ENCODE data around the gene ESF1.

Gene ESF1, protein sequence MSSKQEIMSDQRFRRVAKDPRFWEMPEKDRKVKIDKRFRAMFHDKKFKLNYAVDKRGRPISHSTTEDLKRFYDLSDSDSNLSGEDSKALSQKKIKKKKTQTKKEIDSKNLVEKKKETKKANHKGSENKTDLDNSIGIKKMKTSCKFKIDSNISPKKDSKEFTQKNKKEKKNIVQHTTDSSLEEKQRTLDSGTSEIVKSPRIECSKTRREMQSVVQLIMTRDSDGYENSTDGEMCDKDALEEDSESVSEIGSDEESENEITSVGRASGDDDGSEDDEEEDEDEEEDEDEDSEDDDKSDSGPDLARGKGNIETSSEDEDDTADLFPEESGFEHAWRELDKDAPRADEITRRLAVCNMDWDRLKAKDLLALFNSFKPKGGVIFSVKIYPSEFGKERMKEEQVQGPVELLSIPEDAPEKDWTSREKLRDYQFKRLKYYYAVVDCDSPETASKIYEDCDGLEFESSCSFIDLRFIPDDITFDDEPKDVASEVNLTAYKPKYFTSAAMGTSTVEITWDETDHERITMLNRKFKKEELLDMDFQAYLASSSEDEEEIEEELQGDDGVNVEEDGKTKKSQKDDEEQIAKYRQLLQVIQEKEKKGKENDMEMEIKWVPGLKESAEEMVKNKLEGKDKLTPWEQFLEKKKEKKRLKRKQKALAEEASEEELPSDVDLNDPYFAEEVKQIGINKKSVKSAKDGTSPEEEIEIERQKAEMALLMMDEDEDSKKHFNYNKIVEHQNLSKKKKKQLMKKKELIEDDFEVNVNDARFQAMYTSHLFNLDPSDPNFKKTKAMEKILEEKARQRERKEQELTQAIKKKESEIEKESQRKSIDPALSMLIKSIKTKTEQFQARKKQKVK

DNA sequence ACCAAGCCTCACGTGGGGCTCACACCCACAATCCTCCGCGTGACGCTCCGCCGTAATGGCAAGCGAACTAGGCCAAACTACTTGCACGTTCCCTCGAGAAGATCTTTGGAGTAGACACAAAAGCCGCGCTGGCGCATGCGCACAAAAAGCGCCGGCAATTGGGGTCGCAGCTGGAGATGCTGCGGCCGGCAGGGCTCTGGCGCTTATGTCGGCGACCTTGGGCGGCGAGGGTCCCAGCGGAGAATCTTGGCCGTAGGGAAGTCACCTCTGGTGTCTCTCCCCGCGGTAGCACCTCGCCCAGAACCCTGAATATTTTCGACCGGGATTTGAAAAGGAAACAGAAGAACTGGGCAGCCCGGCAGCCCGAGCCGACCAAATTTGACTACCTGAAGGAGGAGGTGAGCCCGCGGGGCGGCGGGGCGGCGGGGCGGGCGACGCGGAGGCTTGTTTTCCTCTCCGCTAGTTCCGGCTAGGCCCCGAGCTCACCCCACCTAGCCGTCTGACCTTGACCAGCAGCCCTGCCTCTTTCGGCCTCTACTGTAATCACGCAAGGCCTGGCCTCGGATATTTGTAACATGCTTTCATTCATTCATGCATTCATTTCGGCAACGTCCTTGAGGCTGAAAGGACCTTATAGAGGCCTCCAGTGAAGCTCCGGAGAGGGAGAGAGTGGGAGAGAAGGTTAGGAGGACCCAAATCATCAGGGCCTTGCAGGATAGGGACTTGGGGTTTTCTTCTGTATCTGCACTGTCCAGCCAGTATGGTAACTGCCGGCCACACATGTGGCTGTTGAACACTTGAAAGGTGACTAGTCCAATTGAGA is at the start of gene ESF1, which contains the start of gene NDUFAF5:
TSS of gene ESF1 (minus strand) at position 27 of the 823 bp plus-strand sequence. CDS start 1,779 bp downstream, outside the sequence.
TSS of gene NDUFAF5 (plus strand) at position 136 of the 823 bp plus-strand sequence. CDS start at position 177, 41 bp downstream.
- DNase-seq (ENCODE audit: low spot score): peak; percentile 97

DNA sequence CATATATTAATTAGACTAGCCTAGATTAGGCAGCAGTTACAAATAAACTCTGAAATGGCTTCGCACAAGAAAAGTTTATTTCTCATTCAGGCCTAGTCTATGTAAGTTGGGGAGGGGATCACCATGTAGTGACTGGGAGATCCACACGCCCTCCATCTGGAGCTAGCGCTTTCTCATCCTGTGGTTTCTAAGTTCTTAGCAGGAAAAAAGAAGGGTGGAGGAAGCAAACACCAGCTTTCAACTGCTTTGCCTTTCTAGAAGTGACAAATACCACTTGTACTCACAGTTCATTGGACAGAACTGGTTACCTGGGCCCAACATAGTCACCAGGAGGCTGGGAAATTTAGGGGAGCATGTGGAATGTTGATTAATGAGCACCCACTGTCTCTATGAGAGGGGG is 46.8 kb upstream of the ESF1 start:
- DNase-seq (ENCODE audit: low spot score): no peak

DNA sequence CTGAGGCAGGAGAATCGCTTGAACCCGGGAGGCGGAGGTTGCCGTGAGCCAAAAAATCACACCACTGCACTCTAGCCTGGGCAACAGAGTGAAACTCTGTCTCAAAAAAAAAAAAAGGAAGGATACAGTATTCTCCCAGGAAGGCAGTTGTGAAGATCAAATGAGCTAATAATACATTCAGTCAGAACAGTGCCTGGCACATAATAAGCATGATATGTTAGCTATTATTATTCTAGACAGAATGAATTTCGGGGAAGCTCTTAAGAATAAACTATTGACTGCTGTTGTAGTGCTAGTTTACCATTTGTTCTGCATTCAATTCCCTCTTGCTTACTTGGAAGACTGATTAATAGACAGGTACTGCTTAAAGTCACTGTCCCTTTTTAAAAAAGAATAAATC is 40.7 kb upstream of the ESF1 start:
- no peak for DNase-seq (ENCODE audit: low spot score)

DNA sequence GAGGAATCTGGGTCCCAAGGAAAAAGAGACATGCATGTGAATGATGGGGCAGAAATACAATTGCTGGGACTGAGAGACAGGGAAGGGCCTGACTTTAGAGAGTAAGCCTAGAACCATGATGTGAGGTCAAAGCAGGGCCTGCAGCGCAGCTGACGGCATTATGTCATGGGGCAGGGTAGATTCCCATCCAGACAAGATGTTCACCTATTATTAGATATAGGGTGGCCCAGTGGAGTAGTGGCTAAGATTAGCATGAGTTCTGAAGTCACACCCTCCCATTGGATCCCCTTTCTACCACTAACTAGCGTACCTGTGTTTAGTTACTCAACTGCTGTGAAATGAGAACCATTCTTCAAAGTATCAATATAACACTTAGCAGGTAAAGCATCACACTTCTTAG is 39.7 kb upstream of the ESF1 start:
- DNase-seq (ENCODE audit: low spot score): no peak

DNA sequence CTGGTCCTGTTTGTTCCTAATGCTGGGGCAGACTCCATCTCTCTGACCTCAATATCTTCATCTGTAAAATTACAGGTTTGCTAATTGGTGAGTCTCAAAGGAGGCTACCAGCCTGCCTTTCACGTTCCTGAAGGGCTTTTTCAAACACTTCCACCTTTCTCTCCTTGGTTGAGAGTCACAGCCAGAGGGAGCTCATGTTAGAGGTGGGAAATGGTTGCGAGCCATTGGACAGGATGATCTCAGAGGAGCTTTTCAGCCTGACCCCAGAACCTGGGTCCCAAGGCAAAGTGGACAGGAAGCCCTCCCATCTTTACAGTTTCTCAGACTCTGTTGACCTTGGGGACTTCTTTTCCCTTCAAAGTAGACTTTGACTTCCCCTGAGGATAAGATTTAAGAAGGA is 37.7 kb upstream of the ESF1 start:
- no peak for DNase-seq (ENCODE audit: low spot score)

DNA sequence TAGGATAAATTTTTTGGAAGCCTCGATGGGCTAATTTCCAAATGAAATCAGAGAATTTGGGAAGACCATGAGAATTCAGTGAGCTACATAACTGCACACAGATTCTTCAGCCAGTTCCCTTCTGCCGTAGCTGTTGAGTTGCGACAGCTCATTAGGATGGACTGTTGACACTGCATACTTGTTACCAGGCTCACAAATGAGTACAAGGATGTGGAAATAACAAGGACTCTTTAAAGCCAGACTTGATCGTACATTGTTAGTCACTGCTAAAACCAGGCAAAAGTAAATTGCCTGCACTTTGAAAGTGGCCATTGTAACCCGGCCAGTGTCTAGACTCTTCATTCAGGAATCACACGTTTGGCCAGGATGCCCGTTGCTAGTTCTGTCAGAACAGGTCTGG is 37.2 kb upstream of the ESF1 start:
- DNase-seq (ENCODE audit: low spot score): no peak

DNA sequence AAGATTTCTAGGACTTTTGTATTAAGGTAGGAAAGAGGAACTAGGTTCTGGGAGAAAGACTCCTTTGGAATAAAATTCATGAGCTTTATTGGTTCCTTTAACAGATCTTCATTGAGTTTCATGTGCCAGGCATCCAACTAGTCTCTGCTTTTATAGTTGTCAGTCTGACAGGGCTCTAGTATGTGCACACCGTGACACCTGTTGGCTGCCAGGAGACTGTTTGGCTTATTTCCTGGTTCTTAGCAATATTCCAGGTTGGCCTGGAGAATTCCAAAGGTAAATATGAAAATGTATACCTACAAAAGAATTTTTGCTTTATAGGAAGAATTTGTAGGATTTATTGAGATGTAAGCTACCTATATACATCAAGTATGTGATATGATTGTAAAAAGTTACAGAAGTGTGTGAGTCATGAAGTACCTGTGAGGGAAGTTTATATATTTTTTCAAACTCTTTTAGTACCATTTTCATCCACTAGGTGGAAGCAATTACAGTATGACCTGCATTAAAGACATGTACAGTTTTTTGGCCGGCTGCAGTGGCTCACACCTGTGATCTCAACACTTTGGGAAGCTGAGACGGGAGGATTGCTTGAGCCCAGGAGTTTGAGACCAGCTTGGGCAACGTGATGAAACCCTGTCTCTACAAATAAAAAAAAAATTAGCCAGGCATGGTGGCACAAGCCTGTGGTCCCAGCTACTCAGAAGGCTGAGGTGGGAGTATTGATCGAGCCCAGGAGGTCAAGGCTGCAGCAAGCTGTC is 35.3 kb upstream of the ESF1 start:
- peak; percentile 83 for DNase-seq (ENCODE audit: low spot score)

DNA sequence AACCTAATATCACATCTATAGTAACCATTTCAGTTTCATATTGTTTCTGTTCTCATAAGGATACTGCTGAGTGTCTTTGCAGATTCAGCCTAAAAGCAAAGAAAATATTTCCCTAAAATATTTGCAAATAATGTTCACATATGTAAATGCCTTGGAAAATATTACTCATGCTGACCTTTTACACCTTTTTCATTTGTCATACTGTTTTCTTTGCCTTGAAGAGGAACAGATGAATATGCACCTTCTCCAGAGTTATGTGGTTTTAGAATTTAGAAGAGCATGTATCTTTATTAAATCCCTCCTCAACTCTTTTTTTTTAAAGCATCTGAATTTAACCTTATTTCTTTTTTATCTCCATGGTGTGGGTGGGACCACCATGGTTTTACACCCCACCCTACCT is 32.6 kb upstream of the ESF1 start:
- DNase-seq (ENCODE audit: low spot score): peak; percentile 14

DNA sequence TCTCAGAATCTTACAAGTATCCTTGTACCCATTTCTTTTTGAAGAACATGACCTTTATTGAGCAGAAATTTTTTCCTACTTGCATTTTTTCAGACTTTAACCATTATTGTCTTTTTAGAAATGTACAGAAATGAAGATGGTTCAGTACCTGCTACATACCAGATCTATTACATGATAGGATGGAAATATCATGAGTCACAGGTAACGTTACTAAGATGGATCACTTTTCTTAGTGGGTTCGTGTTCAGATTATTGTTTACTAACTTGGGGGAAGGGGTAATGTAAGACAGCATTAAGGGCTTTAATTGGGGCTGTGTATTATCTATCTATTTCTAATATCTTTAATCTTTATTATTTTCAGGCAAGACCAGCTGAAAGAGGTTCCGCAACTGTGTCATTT is 32.0 kb upstream of the ESF1 start:
- DNase-seq (ENCODE audit: low spot score): peak; percentile 8

DNA sequence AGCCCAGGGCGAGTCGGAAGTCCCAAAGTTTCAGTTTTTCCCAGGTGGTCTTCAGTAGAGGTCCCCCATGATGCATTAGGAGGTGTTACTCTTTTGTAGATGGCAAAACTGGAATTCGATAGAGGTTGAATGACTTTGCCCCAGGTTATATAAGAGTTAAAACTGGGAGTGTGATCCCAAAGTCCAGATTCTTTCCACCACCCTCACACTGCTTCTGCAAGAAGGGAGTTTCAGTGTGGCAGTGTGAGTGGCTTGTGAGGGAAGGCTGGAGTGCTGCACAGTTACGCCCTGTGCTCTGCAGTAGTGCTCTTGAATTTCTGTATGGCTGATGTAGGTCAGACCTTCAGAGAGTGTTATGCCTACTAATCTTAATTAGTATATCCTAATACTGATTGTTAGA is 30.0 kb upstream of the ESF1 start:
- no peak for DNase-seq (ENCODE audit: low spot score)

DNA sequence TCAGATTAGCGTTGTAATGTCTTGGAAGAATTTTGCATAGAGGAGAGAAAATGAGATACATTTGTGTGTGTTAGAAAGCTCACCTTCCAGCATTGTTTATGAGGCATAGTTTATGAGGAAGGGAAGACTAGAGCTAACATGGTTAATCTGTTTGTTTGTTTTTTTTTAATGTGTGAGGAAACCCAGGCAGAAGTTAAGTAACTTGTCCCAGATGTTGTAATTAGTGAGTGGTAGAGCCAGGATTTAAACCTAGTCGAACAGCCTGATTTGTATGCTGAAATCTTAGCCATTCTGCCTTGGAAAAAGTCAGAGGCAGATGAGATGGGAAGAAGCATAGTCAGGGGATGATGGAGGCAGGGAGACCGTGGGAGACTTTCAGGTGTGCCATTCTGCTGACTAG is 29.2 kb upstream of the ESF1 start:
- no peak for DNase-seq (ENCODE audit: low spot score)

DNA sequence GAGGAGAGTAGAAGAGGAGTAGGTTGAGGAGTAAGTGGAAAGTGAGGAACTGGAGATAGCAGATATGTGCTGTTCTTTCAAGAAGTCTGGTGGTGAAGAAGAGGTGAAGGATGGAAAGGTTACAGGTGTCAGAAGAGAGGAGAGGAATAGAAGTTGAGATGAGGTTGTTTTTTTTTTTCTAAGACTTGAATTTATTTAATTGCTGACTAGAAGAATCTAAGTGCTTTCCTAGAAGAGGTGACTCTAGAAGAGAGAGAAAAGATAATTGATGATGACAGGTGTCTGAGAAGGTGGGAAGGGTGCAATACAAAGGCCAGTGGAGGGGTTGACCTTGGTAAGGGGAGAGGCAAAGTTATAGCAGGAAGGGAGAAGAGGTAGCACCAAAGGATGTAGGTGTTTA is 25.7 kb upstream of the ESF1 start:
- no peak for DNase-seq (ENCODE audit: low spot score)

DNA sequence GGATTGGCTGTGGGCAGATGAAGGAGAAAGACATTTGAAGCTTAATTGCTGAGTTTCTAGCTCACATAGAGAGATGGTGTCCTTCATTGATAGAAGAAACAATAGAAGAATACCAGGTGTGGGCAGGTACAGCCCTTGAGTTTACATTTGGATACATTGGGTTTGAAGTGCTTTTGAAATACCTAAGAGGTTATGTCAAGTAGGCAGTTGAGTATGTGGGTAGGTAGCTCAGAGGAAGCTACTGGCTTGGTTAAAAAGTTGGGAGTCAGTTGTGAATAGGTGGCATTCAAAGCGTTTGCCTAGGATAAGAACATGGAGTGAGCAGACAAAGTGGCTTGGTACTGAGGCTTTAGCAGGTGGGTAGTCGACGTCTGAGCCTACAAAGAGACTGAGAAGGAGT is 25.1 kb upstream of the ESF1 start:
- no peak for DNase-seq (ENCODE audit: low spot score)

DNA sequence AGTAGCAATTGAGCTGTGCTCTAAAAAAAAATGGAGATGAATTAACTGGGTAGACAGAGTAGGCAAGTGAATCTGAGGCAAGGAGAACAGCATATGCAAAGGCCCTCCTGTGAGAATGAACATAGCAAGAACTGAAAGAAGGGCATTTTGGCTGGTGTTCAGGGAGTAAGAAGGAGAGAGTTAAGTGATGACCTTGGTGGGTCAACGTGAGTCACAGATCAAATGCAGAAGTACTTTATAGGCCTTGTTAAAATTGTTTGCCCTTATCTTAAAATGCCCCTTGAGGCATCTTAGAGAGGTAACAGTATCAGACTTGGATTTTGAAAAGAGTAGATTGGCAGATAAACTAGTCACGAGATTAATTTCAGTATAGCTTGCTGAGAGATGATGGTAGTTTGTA is 24.7 kb upstream of the ESF1 start:
- no peak for DNase-seq (ENCODE audit: low spot score)

DNA sequence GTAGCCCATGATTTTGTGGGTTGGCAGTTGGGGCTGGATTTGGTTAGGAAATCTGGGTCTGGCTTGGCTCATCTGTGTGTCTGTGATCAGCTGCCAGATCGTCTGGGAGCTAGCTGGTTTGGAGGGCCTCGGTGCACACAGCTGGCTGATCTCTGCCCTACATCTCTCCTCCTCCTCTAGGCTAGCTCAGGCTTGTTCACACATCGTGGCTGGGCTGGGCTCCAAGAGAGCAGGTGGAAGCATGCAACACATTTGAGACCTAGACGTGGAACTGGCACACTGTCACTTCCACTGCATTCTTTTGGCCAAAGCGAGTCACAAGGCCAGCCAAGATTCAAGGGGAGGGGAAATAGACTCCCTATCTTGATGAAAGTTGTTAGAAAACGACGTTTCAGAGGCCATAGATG is 16.0 kb upstream of the ESF1 start:
- peak; percentile 85 for DNase-seq (ENCODE audit: low spot score)

DNA sequence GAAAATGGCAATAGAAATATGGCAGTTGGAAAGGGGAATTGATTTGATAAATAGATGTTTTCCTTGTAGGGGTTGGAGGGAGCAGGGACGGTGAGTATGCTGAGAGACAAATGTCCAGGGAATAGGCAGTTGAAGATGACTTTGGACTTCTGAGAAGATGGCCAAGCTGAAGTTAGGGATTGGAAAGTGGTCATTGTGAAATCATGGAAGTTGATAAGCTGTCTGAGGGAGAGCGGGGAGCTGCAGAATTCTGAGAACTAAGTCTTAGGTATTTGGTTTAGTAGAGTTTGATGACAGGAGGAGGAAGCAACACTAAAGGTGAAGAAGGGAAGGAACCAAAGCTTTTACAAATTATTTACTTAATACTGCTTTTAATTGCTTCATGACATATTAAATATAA is 15.3 kb upstream of the ESF1 start:
- DNase-seq (ENCODE audit: low spot score): no peak

DNA sequence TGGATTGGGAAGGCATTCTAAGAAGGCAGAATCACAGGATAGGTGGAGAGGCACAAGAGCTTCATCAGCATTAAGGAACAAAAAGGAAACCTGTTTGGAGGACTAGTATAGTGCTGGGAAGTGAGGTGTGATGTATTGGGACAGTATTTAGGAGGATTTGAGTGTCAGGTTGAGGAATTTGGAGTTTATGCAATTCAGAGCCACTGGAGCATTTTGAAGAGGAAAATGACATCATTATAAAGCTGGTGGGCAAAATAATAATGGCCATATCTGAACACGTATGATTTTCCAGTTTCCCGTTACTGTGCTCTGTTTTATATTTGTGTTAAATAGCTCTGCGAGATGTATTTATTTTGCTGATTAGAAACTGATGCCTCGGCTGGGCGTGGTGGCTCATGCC is 14.3 kb upstream of the ESF1 start:
- no peak for DNase-seq (ENCODE audit: low spot score)

DNA sequence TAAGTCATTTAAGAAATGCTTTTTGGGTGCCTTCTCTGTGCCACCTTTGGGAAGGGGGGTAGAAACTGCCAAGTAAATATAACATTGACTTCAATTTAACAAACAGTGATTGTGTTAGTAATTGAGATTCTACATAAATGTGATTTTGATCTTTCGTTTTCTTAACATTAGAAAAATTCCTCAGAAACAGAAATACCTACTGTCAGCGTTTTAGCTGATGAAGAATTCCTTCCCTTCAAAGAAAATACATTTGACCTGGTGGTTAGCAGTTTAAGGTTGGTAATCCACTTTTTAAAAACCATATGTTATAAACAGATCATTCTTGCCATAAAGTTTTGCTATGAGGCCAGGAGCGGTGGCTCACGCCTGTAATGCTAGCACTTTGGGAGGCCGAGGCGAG is 9.9 kb upstream of the ESF1 start:
- DNase-seq (ENCODE audit: low spot score): no peak

DNA sequence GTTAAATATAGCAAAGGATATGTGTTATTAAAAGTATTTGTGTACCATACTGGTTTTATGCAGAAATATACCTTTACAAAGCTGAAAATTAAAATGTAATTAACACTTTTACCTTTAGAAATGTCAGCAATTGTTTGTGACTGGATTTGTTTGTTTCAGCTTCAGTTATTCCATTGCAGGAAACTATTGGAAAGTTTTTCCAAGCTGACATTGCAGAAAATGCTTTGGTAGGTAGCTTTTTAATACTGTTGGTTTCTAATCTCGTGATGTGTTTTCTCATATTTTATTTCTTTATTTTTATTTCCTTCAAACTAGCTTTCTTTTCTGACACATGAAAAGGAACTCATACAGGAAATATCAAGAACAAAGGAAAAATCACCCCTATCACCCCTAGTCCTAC is 8.3 kb upstream of the ESF1 start:
- DNase-seq (ENCODE audit: low spot score): no peak

DNA sequence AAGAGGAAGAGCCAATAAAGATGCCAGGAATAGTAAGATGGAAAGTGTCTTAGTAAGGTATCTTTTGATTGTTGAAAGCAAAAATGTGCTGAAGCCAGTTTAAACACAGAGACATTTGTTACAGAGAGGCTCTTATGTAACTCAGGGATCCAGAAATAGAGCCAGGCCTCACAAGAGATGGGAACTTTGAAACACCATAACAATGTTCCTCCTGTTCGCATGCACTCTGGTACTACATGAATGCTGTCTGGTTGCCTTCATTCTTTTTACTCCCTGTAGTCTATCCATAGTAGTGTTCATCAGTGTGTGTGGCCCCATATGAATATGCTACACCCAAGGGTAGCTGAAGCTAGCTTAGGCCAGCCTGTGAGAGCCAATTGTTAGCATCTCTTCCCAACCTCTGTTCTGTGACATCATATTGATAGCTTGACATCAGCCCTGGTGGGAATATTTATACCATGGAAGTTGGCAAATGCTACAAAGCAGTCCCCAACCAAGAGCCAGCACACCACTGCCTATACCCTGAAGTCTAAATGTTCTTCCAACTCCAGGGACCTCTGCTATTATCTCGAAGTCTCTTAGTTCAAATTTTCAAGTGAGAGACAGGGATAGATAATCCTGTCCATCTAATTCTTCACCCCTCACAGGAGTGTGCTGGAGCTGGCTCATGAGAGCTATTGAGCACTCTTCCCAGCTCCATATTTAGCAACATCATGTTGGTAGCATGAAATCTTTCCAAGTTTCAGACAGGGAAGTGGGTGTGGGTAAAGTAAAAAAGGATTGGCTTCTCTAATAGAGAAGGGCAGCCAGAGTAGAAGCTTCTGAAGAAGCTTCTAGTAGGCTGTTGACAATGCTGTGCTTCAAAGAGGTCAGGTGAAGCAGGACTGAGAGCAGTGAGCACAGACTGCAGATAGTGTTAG is 7.1 kb upstream of the ESF1 start:
- DNase-seq (ENCODE audit: low spot score): no peak

DNA sequence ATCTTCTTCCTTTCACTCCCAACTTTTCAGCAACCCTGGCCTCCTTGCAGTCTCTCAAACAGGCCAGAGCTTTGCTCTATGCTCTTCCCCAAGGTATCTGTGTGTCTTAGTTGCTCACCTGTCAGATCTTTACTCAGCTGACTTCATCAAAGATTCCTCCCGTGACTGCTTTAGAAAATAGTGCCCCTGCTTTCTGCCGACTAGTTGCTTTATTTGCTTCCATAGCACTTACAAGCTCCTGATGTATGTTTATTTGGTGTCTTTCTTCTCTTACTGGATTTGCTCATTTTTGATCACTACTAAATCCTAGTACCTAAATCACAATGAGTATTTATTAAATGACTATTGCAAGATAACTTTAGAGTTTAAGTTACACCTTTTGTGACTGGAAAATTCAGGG is 6.0 kb upstream of the ESF1 start:
- no peak for DNase-seq (ENCODE audit: low spot score)

All from kidney tubule cell (primary cell).